ENCODE data around the gene JAK1.

The JAK1 gene

DNA sequence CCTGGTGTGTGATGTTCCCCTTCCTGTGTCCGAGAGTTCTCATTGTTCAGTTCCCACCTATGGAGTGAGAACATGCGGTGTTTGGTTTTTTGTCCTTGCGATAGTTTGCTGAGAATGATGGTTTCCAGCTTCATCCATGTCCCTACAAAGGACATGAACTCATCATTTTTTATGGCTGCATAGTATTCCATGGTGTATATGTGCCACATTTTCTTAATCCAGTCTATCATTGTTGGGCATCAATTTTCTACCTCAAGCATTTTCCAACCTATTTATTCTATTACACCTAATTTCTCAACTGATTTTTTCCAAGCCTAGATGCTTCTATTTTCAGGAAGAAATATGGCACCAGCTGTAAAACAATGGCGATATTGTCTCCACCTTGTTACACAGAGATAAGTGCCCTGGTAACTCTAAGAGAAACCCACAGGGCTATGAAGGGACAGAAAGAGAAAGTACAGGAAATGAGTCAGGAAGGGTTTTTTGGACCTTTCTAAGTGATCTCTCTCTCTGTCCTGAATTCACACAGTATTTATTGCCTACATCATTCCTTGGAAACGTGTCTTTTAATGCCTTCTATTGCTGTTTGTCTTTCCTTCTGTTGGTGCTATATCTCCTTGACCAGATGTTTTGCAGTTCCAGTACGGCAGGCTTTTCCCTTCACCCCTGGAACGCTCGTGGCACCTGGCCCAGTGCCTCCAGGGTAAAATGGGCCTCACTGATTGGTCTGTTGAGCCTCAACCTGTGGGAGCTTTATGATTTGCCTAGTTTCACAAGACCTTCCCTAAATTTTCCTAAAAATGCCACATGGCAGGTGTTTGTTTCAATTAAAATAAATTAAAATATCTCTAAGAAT, 14.6 kb upstream of the JAK1 start:
- Histone ChIP-seq H3F3A (ENCODE audit: low read depth) (no peaks in the 10 kb centered on the region), H2AFZ (ENCODE audit: low read length) (no peak overlapping the region), H3K4me1 (ENCODE audit: insufficient read depth, low read length, poor library complexity, severe bottlenecking) (peaks cover 27% of the 10 kb centered on the region), H3K27me3 (ENCODE audit: insufficient read depth, low read length, poor library complexity, severe bottlenecking) (no peaks in the 10 kb centered on the region), H3K79me2 (ENCODE audit: insufficient read depth, low read length) (no peaks in the 10 kb centered on the region), H3K9me3 (ENCODE audit: insufficient read depth, low read depth, low read length) (no peaks in the 10 kb centered on the region), H3K9ac (ENCODE audit: low read depth, low read length, poor library complexity, severe bottlenecking) (no peak overlapping the region), H3K4me2 (ENCODE audit: low read depth, low read length, poor library complexity, severe bottlenecking) (no peak overlapping the region), H3K4me3 (ENCODE audit: low read length, poor library complexity, severe bottlenecking) (no peak overlapping the region), H4K20me1 (ENCODE audit: insufficient read depth, low read length, poor library complexity, severe bottlenecking) (no peaks in the 10 kb centered on the region), H3K9me2 (replicated peaks; ENCODE audit: low read depth, low read length) (no peaks in the 10 kb centered on the region), H3K36me3 (ENCODE audit: insufficient read depth, low read length) (no peaks in the 10 kb centered on the region)
- no peak for TF ChIP-seq EZH2phosphoT487 (IDR thresholded peaks at IDR 0.05; ENCODE audit: borderline replicate concordance)
- TF ChIP-seq, protein P1, sequence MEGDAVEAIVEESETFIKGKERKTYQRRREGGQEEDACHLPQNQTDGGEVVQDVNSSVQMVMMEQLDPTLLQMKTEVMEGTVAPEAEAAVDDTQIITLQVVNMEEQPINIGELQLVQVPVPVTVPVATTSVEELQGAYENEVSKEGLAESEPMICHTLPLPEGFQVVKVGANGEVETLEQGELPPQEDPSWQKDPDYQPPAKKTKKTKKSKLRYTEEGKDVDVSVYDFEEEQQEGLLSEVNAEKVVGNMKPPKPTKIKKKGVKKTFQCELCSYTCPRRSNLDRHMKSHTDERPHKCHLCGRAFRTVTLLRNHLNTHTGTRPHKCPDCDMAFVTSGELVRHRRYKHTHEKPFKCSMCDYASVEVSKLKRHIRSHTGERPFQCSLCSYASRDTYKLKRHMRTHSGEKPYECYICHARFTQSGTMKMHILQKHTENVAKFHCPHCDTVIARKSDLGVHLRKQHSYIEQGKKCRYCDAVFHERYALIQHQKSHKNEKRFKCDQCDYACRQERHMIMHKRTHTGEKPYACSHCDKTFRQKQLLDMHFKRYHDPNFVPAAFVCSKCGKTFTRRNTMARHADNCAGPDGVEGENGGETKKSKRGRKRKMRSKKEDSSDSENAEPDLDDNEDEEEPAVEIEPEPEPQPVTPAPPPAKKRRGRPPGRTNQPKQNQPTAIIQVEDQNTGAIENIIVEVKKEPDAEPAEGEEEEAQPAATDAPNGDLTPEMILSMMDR (conservative IDR thresholded peaks at IDR 0.05; ENCODE audit: low read length), result no peak

DNA sequence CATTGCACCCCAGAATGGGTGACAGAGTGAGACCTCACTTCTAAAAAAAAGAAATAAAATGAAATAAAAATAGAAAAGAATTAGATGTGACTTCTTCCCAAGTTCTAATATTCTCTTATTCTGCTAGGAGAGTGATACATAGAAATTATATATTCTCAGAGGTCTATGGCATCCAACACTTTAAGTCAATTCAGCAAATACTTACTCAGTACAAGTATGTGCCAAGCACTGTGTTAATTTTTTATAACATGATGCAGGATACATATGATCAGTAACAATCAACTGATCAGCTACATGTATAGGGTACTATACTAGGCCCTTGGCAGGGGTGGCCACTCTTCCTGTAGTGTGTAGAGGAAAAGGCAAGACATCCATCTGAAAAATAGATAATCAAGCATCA, 13.0 kb upstream of the JAK1 start:
- Histone ChIP-seq H4K20me1 (ENCODE audit: insufficient read depth, low read length, poor library complexity, severe bottlenecking) (no peaks in the 10 kb centered on the region), H3K9me2 (replicated peaks; ENCODE audit: low read depth, low read length) (no peaks in the 10 kb centered on the region), H3K27me3 (ENCODE audit: insufficient read depth, low read length, poor library complexity, severe bottlenecking) (no peaks in the 10 kb centered on the region), H2AFZ (ENCODE audit: low read length) (no peak overlapping the region), H3K4me3 (ENCODE audit: low read length, poor library complexity, severe bottlenecking) (no peak overlapping the region), H3K9ac (ENCODE audit: low read depth, low read length, poor library complexity, severe bottlenecking) (no peak overlapping the region), H3K9me3 (ENCODE audit: insufficient read depth, low read depth, low read length) (no peaks in the 10 kb centered on the region), H3F3A (ENCODE audit: low read depth) (no peaks in the 10 kb centered on the region), H3K36me3 (ENCODE audit: insufficient read depth, low read length) (no peaks in the 10 kb centered on the region), H3K4me2 (ENCODE audit: low read depth, low read length, poor library complexity, severe bottlenecking) (no peak overlapping the region), H3K4me1 (ENCODE audit: insufficient read depth, low read length, poor library complexity, severe bottlenecking) (peaks cover 25% of the 10 kb centered on the region), H3K79me2 (ENCODE audit: insufficient read depth, low read length) (no peaks in the 10 kb centered on the region)
- no peak for TF ChIP-seq EZH2phosphoT487 (IDR thresholded peaks at IDR 0.05; ENCODE audit: borderline replicate concordance)
- TF ChIP-seq, protein P1 (conservative IDR thresholded peaks at IDR 0.05; ENCODE audit: low read length), result no peak

- Histone ChIP-seq H3K4me3 (ENCODE audit: low read length, poor library complexity, severe bottlenecking) (no peak overlapping the region), H3K9me3 (ENCODE audit: insufficient read depth, low read depth, low read length) (no peaks in the 10 kb centered on the region), H3K4me1 (ENCODE audit: insufficient read depth, low read length, poor library complexity, severe bottlenecking) (peaks cover 7% of the 10 kb centered on the region), H4K20me1 (ENCODE audit: insufficient read depth, low read length, poor library complexity, severe bottlenecking) (no peaks in the 10 kb centered on the region), H3K27me3 (ENCODE audit: insufficient read depth, low read length, poor library complexity, severe bottlenecking) (no peaks in the 10 kb centered on the region), H3K36me3 (ENCODE audit: insufficient read depth, low read length) (no peaks in the 10 kb centered on the region), H3F3A (ENCODE audit: low read depth) (no peaks in the 10 kb centered on the region), H3K4me2 (ENCODE audit: low read depth, low read length, poor library complexity, severe bottlenecking) (no peak overlapping the region), H3K9me2 (replicated peaks; ENCODE audit: low read depth, low read length) (no peaks in the 10 kb centered on the region), H3K9ac (ENCODE audit: low read depth, low read length, poor library complexity, severe bottlenecking) (no peak overlapping the region), H3K79me2 (ENCODE audit: insufficient read depth, low read length) (no peaks in the 10 kb centered on the region), H2AFZ (ENCODE audit: low read length) (no peak overlapping the region)
- TF ChIP-seq, protein P1 (conservative IDR thresholded peaks at IDR 0.05; ENCODE audit: low read length), result no peak
- TF ChIP-seq EZH2phosphoT487 (IDR thresholded peaks at IDR 0.05; ENCODE audit: borderline replicate concordance), result no peak
Observed at GRCh38 chr1:64976361-64976760, 10.0 kb upstream of the JAK1 start.

Data from Loucy (cell line).